Stimulated activated CD8-positive, alpha-beta memory T cell treated with anti-CD3 and anti-CD28 coated beads, Interleukin-4, amount 100 ng/mL, for 4 hours (primary cell): ENCODE data around the gene ETS1.
"Not testable (repeated sequence)": the region's sequence is repeated elsewhere in the genome, so short reads cannot be mapped to it uniquely, and the experiment has no call there.

Experiments used
- DNase-seq, 2 donors: peaks; one replicate each; pipeline ENCODE4 v3.0.0-alpha.2; 2020; ENCODE audit warnings: low read depth in 2 of 2, low spot score in 1 of 2

ETS1 gene

DNA sequence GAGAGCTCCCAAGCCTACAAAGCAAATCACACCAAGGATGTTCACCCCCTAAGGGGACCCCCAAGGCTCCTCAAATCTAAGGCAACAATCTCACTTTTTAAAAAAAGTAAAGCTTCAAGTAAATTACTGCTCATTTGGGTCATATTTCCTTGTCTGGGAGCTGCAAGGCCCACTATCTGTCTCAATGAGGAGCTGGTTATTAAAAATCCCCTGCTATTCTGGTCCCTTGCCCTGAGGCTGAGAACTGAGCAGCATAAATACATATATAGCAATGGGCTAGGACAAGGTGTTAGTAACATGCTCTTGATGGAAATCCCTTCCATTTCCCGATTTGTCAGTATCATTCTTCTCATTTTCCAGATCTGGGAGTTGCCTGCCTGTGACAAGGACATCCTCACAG lies 119.2 kb downstream of the ETS1 start:
- no peak for DNase-seq

DNA sequence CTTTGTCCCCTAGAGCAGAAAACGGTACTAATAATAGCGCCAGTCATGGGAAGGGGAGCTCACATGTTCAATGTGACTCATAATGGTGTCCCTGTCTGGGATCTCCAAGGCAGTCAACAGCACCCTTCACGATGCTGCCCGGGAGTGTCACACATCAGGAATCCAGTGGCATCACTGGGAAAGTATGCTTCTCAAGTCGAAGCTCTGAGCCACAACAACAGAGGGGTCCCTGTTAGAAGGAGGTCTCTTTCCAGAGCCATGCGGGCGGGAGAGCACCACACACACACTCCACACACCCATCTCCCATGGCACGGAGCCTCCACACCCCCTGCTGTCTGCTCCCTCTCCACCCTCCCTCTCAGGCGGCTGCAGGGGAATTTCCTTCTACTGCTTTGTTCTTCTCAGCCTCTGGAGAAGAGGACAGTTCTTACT lies 119.7 kb downstream of the ETS1 start:
- DNase-seq = no peak

DNA sequence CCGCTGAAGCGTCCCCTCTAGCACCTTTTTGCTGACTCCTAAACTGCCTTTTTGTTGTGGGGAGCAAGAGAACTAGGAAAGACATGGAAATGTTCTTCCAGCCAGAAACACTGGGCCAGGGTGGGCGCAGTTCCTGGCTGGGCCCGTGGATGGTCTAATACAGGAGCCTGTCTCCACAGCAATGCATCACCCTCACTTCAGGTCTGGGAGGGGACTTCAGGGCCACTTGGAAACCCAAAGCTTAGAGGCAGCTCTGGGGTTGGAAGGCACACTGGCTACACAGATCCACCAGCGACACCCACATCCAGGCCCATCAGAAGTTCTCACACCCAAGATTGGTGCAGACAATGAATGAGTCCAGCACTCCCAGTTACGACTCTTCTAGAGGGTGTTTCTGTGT lies 120.3 kb downstream of the ETS1 start:
- no peak for DNase-seq

DNA sequence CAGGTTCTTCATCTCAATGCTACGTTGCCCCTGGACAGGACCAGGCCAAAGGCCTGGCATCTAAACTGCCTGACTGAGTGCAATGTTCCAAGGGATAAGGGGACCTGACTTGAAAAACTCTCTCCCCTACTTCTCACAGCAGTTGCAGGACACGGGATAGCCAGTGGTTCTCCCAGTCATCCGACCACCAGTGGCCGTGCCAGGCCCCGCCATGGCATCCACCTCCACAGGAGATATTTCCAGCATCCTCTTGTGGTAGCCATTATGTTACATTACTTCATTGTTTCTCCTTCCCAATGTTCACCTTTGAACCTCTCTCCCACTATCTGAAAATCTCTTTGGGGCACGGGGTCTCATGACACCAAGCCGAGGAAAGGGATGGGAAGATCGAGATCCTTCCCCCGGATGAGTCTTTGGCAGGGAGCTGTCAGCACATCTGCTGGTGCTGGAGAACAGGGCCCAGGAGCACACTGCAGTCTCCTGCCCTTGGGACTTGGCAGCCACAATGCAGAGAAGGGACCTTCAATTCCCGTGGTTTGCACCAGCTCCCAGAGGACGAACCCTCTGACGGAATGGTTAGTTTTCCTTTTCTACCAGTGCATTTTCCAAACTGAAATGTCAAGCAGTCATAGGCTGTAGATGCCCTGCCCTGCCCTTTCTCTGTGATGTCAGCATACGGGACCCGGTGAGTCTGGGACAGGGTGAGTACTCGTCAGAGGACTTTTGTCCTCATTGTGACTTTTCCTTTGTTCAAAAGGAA lies 121.2 kb downstream of the ETS1 start:
- DNase-seq = no peak

DNA sequence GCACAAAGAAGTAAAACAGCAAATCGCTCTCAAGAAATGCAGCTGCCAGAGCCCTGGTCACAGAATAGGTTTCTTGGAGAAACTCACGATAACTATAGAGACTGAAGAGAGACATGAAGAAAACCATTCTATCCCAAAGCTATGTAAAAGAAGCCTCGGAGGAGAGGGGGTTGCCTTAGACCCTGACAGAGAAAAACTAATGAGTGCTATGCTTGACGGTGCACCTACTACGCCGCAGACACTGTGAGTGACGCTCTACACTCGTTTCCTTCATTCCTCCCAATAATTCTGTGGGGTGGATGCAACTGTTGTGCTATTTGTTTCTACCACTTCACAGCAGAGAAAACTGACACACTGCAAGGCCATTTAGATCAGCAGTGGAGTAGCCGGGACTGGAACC lies 121.8 kb downstream of the ETS1 start:
- no peak for DNase-seq

DNA sequence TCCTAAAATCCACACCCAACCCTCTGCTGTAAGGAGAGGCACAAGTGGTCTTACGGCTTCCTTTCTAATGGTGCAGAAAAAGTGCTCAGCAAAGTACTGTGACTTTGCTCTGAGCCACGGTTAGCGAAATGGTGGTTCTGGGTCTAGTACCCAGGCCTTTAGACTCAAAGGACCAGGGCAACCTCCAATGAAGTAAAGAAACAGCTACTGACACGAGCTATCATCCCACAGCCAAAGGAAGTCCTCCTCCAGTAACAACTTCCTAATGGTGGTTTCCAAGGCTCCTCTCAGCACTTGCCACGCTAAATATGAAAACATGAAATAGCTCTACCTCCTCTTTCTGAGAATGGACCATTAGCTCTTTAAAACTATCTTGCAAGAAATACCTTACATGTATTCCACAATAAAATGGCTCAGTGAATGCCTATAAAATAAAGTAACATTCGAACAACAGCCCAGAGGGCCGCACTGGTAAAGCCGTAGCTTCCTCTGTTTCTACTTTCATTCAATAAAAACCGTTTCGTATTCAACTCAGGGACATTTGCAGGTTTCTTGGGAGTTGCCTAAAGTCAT lies 122.4 kb downstream of the ETS1 start:
- DNase-seq = no peak

DNA sequence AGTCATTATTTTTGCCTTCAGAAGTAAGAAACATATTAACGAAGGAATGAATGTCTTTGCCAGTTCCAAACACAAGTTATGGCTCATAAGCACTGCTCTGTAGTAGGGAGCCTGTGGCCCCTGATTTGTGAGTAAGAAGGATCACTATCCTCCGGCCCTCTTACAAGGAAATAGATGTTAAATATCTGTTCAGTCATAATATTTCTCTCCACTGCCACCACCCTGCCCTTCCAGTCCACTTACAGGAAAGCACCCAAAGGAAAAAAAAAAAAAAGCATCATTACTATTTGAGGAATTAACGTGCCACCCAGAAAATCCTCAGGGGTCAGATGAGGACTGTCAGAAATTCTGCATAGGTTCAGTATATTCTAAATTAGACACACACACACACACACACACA lies 123.4 kb downstream of the ETS1 start:
- DNase-seq = no peak

DNA sequence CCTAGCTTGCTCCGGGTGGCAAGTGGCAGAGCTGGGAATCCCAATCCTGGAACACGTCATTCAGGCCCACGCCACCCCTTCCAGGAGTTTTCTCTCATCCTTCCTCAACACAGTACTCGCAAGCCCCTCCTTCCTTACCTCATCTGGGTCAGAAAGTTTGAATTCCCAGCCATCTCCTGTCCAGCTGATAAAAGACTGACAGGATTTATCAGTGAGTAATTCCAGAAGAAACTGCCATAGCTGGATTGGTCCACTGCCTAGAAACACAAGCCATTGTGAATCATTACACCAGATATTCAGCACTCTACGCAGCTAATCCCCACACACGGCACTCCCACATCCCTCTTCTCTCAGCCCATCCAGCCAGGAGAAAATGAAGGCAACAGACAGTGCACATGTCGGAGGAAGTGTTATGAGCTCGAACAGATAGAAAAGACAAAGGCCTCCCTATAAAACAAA lies 124.0 kb downstream of the ETS1 start:
- DNase-seq = no peak

DNA sequence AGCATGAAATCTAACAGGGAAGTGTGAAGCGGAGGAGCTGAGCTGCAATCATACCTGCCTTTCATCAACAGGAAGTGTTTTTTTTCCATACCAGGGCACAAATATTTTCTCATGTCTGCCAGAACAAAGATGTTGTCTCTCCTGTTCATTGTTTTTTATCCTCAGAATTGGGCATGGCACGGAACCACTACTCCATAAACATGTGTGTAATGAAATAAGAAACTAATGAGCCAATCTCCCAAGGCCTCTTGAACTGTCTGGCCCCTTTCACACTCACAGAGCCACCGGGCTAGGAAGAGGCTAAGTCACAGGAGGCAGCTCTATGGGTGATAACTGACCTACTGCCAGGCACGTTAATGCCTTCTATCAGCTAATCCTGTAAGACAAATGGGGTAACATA lies 124.4 kb downstream of the ETS1 start:
- no peak for DNase-seq

DNA sequence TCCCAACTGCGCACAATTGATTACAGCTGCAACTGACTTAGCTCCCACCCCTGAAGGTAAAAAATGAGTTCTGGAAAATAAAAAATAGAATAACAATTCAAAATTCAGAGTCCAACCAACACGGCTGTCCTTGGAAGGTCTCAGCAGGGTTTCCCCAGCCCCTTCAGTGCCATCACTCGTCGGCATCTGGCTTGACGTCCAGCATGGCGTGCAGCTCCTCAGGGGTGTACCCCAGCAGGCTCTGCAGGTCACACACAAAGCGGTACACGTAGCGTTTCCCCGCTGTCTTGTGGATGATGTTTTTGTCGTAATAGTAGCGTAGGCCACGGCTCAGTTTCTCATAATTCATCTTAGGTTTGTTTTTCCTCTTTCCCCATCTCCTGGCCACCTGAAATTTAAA lies 125.2 kb downstream of the ETS1 start:
- no peak for DNase-seq

DNA sequence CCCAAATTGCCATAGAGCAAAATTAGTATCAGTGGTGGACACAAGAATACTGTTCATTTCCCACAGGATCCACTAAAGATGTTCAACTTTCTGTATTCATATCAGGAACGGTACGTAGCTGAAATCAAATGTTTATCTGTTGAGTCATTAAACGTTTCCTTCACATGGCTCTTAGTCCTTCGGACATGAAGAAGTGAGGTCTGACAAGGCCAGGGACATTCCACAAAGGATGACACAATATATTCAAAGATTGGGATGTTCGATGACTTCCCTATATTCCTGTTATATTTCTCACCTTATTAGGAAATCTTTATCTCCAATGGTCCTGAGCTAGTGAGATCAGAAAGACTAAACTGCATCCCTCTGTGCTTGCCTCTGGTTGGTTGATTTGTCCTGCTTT lies 129.0 kb downstream of the ETS1 start:
- no peak for DNase-seq

DNA sequence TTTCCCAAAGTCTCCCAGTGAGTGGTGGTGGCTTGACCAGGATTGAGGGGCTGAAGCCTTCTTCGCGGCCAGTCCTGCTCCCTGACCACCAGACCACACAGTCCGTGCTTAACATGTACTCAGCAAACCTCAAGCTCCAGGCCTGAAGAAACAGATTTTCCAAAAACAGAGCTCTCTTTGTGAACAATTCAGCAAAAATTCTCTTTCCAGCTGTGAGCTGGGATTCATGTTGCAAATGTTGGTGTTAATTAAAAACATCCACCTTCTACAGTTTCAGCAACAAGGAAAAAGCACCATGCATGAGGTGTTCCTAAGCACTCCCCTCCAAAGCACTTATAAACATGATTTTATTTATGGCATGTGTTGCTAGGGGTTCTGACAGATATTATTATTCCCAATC lies 129.5 kb downstream of the ETS1 start:
- DNase-seq = no peak

DNA sequence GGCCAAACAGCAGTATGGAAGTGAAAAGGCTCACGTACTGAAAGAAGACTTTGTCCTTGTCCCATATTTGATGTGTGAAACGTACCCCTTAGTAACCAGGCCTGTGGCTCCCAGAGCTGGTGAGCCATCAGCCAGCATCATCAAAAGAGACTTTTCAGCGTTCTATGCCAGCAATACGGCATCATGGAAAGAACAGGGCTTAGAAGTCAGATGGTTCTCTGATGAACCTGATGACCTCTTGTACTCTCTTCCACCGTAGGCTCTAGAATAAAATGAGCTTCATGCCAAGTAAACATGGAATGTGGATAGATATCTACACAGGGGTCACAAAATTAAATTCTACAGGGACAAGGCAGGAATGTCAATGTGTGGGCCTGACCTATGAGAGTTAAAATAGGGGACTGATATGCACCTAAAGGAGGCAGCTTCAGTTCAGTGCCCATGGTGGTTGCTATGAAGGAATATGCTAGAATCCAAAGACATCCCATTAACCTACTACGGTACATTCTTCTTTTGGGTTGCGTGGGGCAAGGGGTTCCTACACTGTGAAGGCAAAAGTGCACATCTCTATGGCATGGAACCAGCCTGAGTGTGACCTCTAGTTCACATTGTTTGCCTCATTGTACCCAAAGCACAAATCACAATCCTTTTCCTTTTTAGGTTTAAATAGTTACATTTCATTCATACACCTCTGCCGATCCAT lies 130.6 kb downstream of the ETS1 start:
- no peak for DNase-seq

DNA sequence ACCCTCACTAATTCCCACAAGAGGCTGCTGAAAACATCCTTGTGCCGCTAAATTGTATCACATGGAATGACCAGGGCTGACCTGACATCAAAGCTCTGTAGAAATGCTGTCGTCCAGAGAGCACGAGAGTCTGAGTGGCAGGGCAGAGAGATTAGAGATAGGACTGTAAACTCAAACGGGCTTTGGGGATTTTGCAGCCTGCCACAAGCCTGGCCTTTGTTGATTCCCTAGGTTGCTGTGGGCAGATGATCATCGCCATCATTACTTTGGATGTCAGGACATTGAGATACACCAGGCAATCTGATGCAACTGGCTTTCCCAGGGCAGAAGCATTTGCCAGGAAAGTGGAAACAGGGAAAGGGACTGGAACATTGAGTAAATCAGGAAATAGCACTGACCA lies 131.6 kb downstream of the ETS1 start:
- no peak for DNase-seq

DNA sequence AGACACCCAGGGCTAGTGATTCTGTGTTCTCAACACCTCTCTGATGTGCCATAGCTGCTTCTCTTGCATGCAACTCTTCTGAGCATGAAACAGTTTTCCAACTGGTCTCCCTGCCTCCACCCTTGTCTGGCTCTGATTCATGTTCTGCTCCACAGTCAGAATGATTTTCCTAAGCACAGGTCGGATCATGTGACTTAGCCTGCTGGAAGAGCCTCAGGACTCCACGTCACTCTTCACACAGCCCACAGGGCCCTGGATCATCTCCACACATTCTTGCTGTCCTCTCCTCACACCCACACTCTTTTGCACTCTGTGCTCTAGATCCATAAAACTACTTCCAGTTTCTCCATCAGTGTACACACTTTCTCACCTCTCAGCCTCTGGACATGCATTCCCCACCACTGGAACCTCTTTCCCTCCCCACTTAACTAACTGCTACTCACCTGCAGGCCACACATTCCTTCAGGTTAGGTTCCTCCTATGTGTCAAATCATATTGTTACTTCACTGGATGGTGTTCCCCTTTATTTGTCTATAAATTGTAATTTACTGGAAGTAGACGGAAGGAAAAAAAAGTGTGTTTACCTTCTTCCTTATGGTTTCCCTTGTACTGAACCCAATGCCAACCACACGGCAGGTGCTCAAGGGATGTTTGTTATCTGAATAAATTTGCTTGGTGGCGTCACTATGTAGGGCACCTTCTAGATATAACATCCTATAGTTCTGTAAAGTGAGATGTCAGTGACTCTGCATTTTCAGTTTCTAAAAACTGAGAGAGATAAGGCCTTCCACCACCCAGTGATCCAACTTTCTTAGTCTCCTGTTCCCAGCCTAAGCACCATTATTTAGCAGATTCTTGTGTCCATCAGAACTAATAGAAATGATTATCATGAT lies 133.7 kb downstream of the ETS1 start:
- no peak for DNase-seq

DNA sequence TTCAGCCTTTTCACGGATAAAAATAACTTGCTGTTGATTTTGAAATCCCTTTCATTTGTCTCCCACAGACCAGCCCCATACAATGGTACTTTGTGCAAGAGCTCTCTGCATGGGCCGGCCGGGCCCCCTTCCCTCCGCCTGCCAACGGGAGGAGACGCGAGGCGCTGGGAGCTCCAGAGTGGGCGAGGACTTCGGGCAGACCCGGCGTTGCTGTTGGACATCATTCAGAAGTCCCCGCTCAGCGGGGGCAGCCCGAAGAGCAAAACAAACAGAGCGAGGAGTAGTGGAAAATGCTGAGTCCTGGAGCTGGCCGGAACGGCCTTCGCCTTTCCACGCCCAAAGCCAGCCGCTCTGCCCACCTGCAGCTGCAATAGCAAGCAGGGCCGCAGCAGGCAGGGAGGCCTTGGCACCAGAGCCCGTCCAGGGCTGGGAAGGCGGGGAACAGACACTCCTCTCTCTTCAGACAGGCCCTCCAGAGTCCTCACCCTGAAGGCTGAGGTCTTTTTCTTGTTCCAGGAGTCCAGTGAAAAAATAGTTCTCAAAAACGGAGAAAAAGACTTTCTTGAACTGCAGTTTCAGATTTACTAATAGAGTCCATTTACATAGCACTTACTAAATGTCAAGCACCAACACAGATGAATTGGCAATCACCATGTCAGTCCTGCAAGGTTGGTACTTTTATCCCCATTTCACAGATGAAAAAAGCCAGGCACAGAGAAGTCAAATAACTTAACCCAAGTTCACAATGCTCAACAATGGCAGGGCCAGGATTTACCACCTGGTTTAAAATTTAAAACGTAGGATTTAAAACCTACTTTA lies 135.5 kb downstream of the ETS1 start:
- DNase-seq = no peak

DNA sequence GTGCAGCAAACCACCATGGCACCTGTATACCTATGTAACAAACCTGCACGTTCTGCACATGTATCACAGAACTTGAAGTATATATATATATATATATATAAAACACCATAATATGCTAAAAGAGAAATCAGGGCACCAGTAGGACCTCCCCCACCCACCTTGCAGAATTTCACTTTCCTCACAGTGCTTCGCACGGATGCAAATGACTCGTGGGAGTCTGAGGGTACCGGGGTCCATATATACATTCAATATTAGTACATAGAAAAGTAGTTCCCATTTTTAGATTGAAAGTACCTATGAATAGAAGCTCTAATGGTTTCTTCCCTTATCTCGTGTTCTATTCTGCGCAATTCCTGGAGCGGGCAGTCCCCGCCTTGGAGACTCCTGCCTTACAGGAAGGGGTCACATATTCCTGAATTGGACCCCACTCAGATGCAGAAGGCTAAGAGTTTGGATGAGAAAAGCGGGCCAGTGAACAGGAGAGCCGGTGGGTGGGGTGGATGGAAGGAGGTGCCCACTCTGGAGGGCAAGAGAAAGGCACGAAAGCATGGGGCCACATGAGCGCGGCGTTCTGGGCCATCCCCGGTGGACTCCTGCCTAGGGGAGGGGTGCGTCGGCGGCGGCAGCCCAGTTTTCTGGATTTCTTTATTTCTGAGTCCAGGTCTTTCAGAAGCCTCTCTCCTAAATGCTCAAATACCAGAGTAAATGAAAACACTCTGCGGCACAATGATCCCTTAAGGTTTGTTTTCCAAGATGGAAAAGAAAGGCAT lies 136.3 kb downstream of the ETS1 start:
- DNase-seq = no peak

DNA sequence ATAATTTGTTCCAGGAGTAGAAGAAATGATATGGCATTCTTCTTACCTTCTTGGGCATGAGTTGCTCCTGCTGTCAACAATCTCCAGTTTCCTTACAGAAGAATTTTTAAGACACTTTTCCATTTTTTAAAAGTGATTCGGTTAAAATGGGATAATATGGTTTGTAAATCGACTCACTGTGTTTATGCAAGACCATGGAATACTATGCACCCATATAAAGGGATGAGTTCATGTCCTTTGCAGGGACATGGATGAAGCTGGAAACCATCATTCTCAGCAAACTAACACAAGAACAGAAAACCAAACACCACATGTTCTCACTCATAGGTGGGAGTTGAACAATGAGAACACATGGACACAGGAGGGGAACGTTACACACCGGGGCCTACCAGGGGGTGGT lies 136.9 kb downstream of the ETS1 start:
- DNase-seq = not testable (repeated sequence)

DNA sequence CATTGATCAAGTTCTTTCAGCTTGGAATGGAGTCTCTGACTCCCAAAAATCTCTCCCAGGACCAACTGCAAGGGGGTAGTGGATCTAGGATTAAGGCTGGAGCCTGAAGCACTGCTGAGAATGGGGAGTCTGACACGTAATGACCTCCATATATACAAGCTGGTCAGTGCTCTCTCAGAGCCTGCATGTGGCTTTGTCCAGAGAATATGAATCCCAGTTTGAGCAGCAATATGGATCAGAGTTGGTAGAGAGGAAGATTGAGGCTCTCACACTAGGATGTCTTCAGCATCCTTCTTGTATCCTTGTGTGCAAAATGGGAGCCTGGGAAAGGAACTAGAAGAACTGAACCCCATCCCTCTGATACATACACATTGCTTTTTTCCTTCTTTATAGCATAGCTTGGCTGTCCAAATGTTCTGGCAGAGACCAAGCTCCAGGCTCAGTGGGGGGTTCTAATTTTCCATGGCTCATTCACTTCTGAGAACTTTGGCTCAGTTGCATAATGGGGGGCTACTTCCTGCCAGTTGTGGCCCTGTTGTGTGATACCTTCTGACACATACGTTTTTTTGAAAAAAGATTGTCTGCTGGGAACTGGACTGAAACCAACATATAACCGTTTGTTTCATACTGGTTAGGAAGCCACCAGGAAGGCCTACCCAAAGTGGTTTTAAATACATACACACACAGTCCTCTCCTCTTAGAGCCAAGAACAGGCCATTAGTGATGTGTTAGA lies 138.2 kb downstream of the ETS1 start:
- no peak for DNase-seq
